ENCODE measurements around the gene IGFBP1.
"Not testable (repeated sequence)": the region's sequence is repeated elsewhere in the genome, so short reads cannot be mapped to it uniquely, and the experiment has no call there.

IGFBP1 gene

DNA sequence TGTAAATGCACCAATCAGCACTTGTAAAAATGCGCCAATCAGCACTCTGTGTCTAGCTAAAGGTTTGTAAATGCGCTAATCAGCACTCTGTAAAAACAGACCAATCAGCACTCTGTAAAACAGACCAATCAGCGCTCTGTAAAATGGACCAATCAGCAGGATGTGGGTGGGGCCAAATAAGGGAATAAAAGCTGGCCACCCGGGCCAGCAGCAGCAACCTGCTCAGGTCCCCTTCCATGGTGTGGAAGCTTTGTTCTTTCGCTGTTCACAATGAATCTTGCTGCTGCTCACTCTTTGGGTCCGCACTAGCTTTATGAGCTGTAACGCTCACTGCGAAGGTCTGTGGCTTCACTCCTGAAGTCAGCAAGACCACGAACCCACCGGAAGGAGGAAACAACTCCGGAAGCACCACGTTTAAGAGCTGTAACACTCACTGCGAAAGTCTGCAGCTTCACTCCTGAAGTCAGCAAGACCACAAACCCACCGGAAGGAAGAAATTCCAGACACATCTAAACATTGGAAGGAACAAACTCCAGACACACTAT, 52.0 kb downstream of the IGFBP1 start:
- not testable (repeated sequence) for DNase-seq

DNA sequence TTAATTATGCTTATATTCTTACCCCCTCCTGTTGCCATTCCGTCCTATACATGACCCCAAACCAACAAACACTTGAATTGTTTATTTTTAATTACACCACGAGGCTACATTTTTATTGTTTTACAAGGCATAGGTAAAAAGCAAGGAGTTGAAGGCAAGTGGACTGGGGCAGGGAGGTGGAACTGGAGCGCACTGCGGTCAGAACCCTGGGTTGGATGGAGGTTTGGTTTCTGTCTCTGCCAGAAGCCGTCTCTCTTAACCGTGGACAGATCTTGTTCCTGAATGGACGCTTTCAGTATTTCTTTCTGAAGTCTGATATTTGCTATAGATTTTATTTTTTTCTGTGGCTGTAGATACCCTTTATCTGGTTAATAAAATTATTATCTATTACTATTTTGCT, 52.7 kb downstream of the IGFBP1 start:
- no peak for DNase-seq
